ENCODE measurements around the gene WWOX.

The WWOX gene

DNA sequence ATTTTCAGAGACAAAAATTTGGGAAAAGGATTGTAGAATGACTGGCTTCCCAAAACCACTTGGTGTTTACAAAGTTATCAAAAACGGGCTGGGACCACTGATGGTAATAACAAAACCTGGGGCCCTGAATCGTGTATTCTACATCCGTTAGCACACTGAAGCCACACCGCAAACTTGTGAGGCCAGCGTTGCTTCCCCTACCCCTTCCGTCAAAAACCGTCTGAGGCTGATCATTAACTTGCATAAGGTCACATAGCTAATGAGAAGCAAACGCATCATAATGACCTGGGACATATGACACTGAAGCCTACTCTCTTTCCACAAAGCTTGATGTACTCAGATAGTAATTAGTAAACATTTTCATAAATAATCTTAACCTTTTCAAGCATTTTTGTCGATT is 796.8 kb downstream of the WWOX start:
- DNase-seq: no peak

GRCh38 chr16:78897299-78897698 is 797.8 kb downstream of the WWOX start:
- no peak for DNase-seq

DNA sequence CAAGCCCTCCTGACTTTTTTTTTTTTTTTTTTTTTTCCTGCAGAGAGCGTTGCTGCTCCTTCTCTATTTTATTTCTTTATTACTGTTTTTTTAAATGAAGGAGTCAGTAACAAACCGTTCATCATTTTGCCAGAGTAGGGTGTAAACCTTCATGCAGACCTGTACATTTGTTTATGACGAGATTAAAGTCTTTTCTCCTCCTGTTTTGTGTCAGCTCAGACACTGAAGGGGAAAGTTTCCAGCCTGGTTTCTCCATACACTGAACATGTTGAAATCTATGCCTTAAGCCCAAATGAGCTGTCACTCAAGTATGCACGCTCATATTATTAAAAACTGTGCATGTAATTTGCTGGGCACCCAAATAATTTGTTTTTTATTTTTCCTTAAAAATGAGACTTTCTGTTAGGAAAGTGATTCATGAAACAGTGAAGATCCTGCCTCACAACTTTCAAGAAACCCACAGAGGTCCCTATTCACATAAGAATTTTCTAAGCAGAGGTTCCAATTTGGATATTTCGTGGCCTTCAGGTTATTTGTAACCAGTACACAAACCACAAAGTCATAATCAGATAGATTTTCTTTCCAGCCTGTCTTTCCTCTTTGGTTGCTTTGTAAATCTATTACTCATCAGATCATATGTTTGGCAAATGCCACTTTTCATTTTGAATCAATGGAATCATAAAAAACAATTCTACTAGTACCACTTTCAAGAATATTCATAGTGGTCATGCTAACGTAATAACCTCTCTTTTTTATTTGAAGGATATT is 800.8 kb downstream of the WWOX start:
- DNase-seq: no peak

- DNase-seq: no peak
These were observed 801.5 kb downstream of the WWOX start for GRCh38 chr16:78900966-78901365.

GRCh38 chr16:78902321-78902720 is 802.9 kb downstream of the WWOX start:
- no peak for DNase-seq

- DNase-seq: no peak
These were observed 803.8 kb downstream of the WWOX start for GRCh38 chr16:78903237-78903636.

DNA sequence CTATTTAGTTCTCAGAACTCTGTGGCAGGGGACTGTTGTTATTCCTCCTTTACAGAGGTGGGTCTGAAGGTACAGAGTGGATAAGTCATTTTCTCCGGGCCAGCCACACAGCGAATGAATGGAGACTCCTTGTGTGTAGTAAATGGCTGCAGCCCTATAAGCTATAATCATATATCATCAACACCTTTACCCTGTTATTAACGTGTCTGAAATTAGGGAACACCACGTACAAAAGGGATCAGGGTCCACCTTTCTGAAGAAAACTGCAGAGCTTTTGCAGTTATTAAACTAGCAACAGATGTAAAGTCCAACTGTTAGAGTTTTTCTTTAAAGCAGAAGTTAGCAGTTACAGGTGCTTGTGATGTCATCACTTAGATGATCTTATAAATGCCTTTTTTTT is 804.4 kb downstream of the WWOX start:
- no peak for DNase-seq

DNA sequence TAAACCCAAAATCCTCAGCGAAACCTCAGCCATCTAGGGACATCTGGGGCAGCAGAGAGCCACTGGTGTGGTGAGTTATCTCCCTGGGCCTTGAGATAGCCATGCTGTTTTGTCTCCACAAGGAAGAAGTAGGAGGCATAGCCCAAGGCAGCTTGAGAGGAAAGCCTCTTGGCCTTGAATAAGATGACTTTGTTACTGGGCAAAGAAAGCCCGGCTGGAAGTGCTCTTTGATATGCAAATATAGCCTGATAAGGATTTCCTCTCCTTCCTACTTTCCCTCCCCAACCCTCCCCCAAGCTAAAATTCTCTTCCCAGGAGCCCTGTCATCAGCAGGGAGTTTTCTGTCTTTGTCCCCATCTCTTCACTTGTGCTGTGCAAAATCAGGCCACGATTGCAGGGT is 806.7 kb downstream of the WWOX start:
- DNase-seq: no peak

DNA sequence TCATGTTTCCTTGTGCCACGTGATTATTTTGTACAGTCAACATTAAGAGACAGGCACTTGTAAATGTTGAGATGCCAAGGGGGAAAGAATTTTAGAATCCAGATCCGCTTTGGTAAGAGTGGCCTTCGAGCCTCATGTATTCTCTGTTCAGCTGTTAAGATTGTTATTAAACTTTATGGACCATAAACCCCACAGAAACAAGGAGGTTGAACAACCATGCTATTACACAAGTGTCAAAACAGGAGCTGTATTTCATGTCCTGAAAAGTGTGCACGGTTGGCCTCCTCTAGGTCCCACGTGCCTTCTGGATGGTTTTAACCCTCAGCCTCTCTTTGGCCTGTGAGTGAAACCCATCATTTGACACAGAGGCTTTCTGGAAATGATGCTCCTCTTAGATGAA is 809.8 kb downstream of the WWOX start:
- DNase-seq: no peak

DNA sequence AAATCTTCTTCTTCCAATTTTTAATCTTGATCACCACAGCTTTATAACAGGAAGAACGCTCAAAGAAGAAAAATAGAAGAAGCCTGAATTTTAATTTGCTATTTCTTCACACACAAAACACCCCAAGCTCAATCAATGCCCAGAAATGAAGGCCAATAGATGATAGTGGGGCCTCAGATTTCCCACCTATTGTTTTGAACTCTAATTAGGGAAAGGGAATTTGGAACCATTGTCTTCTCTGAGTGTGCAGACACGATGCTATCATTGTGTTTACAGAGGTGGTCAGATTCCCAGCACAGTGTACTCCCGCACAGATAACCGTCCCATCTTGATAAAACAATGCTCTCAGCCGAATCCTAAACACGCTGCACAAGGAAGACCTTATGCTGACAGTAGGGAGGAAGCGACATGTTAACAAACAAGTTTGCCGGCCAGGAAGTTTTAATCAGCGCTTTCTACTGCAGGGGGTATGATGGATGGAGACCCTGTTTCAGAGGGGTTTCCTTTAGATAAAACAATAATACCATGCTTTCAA is 816.4 kb downstream of the WWOX start:
- DNase-seq: no peak

DNA sequence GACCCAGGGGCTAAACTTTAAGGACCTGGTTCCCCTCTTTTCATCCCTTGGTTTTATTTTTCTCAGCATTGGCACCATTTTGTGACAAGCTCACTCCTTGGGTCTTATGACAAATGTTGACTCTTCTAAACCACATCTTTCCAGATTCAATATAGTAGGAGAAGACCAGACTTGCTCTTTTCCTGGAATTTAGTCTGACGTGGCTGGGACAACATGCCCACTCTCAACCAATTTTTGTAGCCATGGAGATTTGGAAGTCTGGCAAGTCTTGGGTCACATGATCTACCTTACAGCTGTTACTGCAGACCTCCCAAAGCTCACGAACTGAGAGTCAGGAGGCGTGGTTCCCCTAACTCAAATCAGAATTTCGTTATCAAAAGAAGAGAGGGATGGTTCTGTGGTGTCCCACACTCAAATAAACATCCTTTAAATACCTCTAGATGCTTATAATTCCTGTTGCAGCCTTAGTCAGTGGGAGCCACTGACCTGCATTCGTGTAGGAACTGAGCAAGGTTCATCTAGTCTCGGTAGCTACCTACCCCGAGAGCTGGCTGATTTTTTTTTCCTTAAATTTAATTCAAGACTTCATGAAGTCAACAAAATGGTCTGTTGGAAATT is 817.6 kb downstream of the WWOX start:
- DNase-seq: no peak

DNA sequence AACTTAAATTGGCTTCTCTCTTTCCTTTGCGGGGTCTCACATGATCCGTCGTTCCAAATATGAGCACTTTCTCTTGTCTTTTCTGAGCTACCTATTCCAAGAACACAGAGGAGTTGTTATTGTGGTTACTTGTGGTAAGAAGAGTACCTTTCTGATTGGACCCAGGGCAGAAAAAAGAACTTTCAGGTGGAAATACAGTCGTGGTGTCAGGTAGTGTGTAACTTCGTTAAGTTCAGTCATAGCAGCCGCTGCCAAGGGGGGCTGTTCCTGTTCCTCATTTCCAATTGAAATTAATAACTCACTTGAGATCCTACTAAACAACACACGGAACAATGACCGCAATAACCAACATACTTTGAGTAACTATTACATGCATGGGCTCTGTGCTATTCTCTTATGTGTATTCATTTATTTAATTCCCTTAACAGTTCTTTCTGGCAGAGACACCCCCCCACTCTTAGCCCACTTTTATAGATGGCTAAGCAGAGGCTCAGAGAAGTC is 819.4 kb downstream of the WWOX start:
- no peak for DNase-seq

DNA sequence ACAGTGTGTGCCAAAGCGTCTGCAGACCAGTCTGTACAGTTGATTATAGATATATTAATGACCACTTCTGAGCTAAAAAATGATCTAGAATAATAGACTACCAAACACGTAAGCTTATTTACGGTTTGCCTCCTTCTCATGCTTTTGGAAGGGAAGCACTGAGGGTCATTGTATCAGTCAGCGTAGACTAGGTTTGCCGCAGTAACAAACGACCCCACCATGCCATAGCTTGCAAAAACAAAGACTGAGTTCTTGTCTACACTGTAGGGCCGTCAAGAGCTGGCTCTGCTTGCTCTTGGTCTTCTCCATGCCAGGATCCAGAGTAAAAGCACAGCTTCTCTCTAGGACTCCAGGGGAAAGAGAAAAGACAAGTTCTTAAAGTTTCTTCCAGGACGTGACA is 820.4 kb downstream of the WWOX start:
- DNase-seq: no peak

DNA sequence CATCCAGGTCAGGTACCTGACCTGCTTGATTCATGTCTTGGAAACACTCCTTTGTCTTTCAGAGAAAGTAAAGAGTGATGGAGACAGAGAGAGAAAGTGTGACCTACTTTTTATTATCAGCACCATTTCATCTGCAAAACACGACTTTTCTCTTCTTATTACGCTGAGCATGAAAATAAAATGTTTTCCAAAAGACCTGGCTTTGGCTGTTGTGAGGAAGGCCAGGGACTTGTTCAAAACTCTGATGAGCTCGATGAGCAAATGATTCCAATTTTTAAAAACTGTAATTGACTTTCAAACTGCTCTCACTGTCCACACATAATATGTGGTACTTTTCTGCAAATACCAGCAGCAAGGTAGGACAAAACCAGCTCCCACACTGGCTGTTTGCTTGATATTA is 821.2 kb downstream of the WWOX start:
- DNase-seq: no peak

DNA sequence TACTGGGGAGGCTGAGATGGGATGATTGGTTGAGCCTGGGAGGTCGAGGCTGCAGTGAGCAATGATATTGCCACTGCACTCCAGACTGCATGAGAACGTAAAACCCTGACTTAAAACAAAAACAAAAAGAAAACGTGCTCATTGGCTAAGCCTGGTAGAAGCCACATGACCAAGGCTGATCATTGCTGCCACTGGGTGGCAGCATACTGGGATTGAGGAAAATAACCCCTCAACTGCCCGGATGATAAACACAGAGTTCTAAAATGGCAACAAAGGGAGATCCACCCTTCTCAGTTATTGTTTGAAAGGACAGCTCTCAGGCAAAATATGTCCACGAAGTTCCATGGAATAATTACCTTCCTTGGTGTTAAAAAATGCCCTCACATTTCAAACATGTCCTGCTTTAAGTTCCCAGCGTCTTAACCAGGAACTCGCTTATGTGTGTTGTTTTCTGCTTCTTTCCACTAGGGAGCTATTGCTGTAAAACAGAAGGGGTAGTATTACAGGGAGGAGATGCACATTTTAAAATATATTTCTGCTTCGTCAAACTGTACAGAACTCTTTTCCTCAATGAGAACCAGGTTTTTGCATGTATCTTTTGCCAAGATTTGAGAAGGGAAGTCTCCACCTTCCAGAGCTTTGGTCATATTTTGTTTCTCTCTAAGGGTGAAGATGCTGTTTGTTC is 825.8 kb downstream of the WWOX start:
- DNase-seq: no peak

- no peak for DNase-seq
These were observed 827.3 kb downstream of the WWOX start for GRCh38 chr16:78926723-78927210.

- no peak for DNase-seq
These were observed 828.3 kb downstream of the WWOX start for GRCh38 chr16:78927766-78928165.

DNA sequence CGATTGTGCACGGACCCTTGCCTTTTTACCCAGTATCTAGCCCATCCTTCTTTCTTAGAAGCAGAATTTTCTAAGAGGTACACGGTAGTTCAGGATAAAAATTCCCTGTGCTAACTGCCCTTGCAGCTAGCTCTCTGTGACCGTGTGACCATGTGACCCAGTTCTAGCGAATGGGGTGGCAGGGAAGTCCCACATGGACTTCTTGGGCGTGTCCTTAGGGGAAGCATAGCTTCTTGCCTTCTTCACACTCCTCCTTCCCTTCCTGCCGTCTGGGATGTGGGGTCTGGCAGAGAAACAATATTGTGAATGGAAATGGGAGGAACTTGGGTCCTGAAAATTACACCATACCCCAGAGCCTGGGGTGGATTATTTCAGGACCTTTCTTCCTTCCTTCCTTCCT is 830.4 kb downstream of the WWOX start:
- no peak for DNase-seq

DNA sequence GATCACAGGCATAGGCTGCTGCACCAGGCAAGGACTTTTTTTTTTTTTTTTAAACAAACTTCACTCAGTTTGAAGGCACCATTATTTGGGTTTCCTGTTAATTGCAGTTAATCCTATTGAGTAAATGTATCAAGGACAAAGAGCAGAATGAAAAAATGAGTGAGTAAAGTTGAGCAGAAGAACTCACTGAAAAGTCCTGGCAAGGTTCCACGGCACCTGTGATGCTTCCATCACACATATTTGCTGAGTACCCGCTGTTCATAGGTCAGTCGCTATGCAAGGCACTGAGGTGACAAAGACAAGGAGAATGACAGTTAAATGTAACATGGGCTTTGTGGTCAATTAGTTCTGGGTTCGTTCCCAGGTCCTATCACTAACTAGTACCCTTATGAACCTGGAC is 831.1 kb downstream of the WWOX start:
- no peak for DNase-seq

DNA sequence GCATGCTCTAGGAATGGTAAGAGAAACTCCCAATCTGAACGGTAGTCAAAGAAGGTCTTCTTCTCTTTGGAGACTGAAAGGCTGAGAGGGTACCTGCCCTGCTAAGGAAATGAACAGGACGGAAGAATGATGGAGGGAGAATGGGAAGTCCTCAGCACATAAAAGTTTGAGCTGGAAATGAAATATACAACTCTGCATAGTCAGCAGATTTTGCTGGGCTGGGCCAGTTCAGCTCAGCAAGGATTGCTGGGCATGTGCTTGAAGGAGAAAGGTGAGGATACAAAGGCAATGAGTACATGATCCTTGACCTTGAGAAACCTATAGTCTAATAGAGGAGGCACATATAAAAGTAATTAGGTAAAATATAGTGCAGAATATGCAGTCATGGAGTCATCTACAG is 831.8 kb downstream of the WWOX start:
- no peak for DNase-seq

- no peak for DNase-seq
These were observed 832.2 kb downstream of the WWOX start for GRCh38 chr16:78931678-78932077.

DNA sequence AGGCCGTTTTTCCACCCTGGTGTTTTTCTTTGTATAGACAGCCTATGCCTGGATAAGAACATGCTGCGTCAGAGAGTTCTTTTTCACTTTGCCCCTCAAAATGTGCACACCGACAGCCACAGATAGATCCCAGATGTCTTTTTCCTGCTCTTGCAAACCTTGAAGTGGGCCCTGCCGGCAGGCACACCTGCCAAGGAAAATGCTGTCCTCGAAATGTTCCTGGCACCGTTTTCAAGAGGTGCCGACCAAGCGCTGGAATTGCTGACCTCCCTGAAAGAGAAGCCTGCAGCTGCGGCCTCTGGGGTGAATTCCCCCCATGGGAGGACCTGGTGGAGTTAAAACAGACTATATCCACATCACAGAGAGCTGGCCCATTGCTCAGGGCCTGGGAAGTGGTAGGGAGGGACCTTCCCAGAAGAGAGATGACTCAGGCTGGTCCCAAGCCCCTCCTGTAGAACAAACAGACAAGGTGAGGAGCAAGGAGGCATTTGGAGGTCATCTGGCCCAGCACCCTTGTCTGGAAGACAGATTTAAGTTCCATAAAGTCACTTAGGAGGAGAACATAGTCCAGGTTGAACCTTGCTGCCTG is 833.0 kb downstream of the WWOX start:
- DNase-seq: no peak

GRCh38 chr16:78936060-78936459 is 836.6 kb downstream of the WWOX start:
- no peak for DNase-seq

All from NCI-H446 (cell line).